HT-29 (cell line): ENCODE results near the gene IFIT1. TPM values are rescaled to one million over a fixed set of nuclear protein-coding genes. Genes with fewer than 3 reads are reported as not detected.
"Not testable (repeated sequence)": the region's sequence is repeated elsewhere in the genome, so short reads cannot be mapped to it uniquely, and the experiment has no call there.

ENCODE experiments used
- DNase-seq: peaks from one replicate; pipeline ENCODE4 v3.0.0-alpha.2; 2015; ENCODE audit warnings: low spot score
- total RNA-seq: library from RNA; depleted of rRNA; stranded (reverse); fragments of >200 nt; shearing (Covaris generic); gene quantifications from 2 replicates; pipeline ENCODE4 v1.2.3, GENCODE V29; 2014; rRNA removed

The IFIT1 gene
- total RNA-seq, 1 experiment from 2014 or later = 8.3 TPM

DNA sequence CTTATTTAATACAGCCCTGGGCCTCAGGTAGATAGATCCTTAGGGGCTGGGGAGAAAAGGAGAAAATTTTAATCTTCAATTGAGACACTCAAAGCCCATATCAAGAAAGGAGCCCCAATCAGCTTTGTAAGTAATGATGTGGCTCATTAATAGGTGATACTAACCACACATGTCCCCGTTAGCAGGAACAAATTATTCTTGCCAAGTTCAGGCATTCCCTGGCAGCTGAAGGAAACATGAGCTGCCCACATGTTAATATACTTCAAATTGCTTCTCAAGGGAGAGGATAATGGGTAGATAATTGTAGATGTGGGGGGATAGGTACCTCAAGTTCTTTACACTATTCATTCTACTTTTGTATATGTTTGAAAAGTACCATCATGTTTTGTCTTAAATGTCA lies 36.5 kb downstream of the IFIT1 start:
- DNase-seq = no peak

DNA sequence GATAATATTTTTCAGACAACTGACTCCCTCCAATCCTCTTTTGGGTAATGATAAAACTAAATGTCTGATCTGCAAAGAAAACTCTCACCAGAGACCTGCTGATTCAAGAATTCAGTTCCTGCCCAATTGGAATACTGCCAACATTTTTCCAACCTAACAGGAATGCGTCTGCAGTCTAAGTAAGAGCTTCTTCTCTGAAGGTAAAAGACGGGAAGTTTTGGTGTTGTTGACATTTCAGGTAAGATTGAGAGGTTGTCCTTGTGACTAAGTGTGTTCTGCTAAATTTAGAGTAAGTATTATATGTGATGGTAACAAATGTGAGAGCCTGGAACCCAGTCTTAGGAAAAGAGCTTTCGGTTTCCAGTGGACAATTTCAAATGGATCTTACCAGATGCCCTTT lies 39.6 kb downstream of the IFIT1 start:
- peak; percentile 65 for DNase-seq

DNA sequence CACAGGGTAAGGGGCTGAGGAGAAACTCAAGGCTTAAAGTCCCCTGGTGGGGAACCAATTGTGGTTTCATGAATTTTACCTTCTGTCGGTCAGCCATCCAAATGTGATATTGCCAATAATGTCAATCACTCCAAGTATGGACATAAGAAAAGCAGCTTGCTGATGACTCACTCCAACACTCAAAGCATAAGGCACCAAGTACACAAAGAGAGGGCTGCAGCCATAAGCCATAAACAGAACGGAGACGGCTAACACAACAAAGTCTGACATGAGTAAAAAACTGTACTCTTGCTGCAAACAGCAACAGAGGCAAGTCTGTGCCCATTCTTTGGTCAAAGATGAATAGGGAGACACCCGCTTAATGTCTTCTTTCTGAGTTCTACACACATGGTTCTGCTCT lies 46.1 kb downstream of the IFIT1 start:
- no peak for DNase-seq

DNA sequence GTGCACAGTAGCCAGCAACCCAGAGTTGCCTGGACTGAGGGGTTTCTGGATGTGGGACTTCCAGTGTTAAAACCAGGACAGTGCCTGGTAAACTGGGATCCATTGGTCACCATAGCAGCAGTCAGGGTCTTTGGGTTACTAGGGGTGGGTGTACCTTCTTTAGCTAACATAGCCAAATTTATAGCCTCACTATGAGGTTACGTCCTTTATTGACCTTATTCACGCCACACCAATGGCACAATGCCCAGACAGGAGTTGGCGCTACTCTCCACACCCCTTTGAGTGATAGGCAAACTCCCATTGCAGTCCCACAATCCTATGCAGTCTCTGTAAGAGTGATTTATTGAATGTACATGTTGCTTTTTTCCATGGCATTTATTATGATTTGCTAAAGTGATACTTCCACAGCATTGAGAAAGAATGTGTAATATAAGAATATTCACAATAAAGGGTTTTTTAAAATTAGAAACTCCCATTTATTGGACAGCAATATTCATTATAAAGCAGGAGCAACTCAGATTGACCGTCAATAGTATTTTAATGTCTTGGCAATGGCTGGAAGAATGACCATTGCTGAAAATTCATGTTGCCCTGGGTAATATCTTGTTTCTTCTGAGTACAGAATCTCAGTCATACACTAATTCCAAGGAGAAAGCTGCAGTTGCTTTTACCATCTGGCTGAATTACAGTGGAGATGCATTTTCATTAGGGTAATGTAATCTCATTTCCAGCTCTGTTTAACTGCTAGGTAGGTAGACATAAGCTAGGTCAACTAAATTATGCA lies 48.0 kb downstream of the IFIT1 start:
- no peak for DNase-seq

DNA sequence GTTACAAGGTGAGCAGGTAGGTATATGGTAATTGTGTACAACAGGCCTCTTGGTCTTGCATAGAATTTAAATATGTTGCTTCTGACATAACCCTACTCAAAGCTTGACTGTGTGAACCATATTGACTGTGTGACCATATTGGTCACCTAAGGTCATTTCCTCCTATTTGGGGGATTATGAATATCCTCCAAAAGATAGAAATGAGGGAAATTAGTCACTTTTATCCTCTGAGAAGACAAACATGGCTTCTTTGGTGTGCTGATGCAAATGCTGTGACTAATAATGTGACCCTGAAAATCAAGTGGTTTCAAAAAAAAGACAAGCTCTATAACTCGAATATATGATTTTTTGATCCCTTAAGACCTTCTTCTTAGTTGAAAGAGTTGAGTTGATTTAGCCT lies 49.9 kb downstream of the IFIT1 start:
- DNase-seq = no peak

DNA sequence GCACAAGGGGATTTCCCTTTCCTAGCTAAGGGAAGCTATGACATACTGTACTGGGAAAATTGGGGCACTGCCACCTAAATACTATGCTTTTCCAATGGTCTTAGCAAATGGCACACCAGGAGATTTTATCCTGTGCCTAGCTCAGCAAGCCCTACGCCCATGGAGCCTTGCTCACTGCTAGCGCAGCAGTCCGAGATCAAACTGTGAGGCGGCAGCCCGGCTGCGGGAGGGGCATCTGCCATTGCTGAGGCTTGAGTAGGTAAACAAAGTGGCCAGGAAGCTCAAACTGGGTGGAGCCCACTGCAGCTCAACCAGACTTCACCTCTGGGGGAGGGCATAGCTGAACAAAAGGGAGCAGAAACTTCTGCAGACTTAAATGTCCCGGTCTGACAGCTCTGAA lies 52.4 kb downstream of the IFIT1 start:
- DNase-seq = not testable (repeated sequence)

DNA sequence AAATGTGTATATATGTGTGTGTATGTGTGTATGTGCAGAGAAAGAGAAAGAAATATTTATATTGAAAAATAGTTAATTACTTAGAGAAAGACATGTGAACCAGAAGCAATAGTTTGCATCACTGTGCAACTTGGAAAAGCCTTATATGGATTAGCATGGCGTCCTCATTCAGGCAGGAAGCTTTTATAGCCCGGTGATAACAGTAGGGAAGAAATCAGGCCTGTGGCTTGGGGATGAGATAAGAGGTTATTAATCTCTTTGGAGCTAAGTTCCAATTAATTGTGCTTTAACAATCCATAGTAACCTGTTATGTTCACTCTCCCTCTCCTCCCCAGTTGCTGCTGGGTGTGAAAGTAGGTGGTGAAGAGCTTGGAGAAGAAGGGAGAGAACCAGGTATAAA lies 58.5 kb downstream of the IFIT1 start:
- no peak for DNase-seq

DNA sequence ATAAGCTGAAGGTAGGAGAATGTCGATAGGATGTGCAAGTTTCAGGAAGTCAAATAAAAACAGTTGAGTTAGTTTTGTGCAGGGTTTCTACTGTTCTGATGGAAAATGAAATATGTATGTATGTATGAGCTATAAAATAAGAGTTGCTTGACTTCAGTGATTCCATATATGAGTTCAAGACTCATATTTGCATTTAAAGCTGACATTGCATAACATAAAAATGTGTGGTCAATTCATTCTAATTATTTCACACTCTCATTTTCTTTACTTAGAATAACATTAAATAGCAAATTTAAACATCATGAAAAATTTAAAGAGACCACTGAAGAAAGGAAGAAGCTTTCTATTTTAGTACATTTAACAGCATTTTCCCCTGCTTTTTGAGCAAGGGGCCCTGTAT lies 59.8 kb downstream of the IFIT1 start:
- no peak for DNase-seq

DNA sequence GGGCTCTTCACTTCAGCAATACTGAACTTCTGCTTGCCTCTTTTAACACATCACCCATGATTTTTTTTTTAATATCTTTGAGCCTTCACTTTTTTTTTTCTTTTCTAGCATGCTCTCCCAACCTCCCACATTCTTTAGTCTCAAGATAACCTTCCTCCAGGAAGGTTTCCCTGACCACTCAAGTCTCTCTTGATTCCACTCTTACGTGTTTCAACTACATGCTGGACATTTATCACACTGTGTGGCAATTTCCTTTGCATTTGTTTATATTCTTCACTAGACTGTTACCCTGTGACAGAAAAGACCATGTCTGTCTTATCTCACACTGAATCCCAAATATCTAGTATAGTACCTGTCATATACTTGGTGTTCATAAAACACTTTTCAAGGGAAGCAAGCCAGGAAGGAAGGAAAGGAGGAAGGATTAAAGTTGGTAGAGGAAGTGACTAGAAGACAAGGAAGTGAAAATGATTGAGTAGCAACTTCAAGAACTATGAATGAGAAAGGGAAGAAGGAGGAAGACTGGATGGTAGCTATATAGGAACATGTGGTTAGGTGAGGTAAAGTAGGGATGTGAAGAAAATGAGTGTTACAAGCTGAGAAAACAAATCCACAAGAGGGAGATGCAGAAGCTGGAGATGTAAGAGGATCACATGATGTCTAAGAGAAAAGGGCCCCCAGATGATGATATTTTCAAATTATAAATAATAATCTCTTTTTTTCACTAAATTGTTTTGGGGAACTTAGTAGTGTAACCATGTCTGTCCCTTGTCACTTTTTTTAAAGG lies 62.3 kb downstream of the IFIT1 start:
- DNase-seq = no peak

Other genes starting within 250 kb of the IFIT1 start
- not detected in 2 replicates for gene CH25H, start 185.3 kb upstream of the IFIT1 start, total RNA-seq
- gene LIPA, start 140.8 kb upstream of the IFIT1 start, total RNA-seq = 10.2 and 10.7 TPM in 2 replicates
- 1.7 and 4.0 TPM in 2 replicates for gene IFIT2, start 90.6 kb upstream of the IFIT1 start, total RNA-seq
- gene IFIT3, start 64.6 kb upstream of the IFIT1 start, total RNA-seq = 6.1 and 6.9 TPM in 2 replicates
- gene IFIT1B, start 14.6 kb upstream of the IFIT1 start, total RNA-seq = not detected in 2 replicates
- gene IFIT5, start 21.9 kb downstream of the IFIT1 start, total RNA-seq = 3.3 and 6.0 TPM in 2 replicates
- 0.03 and 0.18 TPM in 2 replicates for gene SLC16A12, start 143.0 kb downstream of the IFIT1 start, total RNA-seq